Stimulated activated CD4-positive, alpha-beta T cell treated with anti-CD3 and anti-CD28 coated beads, Interleukin-12 subunit alpha, Interleukin-12 subunit beta, amount 100 ng/mL, for 48 hours (primary cell): ENCODE results near the gene PDZD4.

ENCODE experiments used
- DNase-seq, 3 donors: peaks; one replicate each; pipeline ENCODE4 v3.0.0-alpha.2; 2020; ENCODE audit warnings: low read depth in 2 of 3, low spot score in 1 of 3

The PDZD4 gene

DNA sequence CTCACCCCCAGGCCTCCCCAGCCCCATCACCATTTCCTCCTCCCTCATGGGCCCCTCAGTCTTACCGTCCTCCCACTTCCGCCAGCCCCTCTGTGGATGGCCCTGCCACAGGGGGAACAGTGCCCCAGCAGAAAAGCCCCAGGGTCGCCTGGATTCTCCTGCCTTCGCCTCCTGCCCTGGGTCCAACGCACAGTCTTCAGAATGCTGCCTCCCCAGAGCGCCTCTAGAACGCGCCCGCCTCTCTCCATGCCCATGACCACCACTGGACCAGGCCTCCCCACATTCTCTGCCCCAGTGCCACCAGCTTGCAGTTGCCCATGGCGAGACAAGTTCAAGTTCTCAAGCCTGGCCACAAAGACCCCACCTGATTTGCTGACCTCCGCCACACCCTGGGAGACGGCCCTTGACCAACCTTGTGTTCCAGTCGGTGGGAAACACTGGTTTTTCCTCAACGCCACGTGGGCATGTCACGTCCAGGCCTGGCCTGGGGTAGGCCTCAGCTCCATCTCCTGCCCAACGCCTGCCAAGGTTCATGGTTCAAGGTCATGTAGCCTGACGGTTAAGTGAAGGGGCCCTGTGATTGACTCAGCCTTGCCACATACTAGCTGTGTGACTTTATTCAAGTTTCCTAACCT is 66.9 kb downstream of the PDZD4 start:
- no peak for DNase-seq

DNA sequence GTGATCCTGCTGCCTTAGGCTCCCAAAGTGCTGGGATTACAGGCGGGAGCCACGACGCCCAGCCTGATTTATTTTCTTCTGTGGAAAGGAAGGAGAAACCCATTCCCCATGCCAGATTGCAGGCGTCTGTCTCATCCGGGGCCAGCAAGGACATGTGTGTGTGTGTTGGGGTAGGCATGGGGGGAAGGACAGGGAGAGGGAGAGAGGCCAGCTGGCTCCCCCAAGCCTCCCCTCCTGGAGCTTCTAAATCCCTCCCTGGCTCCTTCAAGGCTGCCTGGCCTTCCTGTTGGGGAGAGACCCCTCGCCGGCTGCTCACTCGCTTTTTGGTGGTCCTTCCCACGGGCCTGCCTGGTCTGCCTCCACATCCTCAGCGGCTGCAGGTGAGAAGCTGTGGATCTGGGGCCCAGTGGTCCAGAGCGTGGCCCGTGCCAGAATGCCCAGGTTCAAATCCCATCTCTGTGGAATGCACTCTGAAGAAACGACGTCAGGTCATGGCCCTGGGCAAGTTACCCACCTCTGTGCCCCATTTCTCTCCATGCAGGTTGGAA is 67.6 kb downstream of the PDZD4 start:
- no peak for DNase-seq

DNA sequence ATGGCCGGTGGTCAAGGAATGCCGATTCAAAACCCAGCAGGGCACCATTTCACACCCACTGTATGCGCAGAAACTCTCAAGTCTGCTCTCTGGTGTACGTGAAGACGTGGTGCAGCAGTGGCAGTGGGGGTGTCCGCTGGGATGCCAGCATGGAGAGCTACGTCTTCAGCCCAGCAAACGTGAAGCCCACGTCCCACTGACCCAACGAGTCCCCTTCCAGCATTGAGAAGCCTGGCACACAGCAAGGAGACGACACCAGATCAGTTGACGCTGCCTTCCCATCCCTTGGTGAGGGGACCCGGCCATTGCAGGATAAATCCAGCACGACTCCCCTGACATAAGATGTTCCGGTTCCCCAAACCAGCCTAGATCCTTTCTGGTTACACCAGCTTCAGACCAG is 68.5 kb downstream of the PDZD4 start:
- DNase-seq = no peak

DNA sequence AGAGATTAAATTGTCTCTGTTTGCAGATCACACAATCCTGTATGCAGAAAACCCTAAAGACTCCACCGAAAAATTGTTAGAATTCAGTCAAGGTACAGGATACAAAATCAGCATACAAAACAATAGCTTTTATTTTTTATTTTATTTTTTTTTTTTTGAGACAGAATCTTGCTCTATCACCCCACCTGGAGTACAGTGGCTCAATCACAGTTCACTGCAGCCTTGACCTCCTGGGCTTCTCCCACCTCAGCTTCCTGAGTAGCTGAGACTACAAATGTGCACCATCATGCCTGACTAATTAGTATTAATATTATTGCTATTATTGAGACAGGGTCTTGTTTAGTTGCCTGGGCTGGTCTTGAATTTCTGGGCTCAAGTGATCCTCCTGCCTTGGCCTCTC is 75.2 kb downstream of the PDZD4 start:
- DNase-seq = no peak
